ELR (cell line): ENCODE measurements around the gene KRTCAP3.
"Not testable (repeated sequence)": the region's sequence is repeated elsewhere in the genome, so short reads cannot be mapped to it uniquely, and the experiment has no call there.

Source experiments
- DNase-seq: peaks from one replicate; pipeline ENCODE4 v3.0.0-alpha.2; 2015; ENCODE audit warnings: low read depth

KRTCAP3 gene

GRCh38 chr2:27441958-27442919, at the start of gene KRTCAP3:
TSS of gene KRTCAP3 (plus strand) at chr2:27442381. CDS start at chr2:27442413, 32 bp downstream.
- DNase-seq: no peak

- no peak for DNase-seq
Observed at GRCh38 chr2:27393225-27393624, 49.0 kb upstream of the KRTCAP3 start.

DNA sequence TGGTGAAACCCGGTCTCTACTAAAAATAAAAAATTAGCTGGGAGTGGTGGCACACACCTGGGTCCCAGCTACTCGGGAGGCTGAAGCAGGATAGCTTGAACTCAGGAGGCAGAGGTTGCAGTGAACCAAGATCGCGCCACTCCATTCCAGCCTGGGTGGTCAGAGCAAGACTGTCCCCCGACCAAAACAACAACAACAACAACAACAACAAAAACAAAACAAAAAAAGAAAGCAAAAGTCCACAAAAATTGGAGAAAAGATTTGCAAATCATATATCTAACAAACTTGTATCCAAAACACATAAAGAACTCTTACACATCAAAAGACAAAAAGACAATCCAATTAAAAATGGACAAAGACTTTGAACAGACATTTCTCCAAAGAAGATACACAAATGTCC, 43.2 kb upstream of the KRTCAP3 start:
- DNase-seq: no peak

DNA sequence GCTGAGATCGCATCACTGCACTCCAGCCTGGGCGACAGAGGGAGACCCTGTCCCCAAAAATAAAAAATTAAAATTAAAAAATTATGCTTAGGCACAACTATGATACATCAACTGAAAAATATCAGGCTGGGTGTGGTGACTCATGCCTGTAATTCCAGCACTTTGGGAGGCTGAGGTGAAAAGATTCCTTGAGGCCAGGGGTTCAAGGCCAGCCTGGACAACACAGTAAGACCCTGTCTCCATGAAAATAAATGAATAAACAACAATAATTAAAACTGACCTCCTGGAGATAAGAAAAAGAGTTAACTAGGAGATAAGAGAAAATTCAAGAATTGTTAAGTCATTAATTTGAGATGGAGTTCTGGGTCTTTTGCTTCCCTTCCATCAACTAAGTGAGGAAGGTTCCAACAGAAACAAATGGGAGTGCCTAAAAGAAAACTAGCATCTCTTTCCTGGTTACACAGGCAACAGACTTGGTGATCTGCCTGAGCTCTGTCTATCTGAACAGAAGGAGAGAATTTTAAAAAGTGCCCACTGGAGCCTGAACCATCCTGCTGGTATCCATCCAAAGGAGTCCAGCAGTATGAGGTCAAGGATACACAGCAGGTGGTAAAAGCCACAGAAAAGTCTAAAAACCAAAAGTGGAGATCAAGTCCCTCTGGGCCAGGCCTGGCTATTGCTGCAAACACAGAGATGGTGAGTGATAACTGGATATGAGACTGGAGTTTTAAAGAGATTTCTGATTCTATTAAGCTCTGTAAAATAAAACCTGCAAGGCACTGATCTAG, 41.6 kb upstream of the KRTCAP3 start:
- DNase-seq: no peak

GRCh38 chr2:27407798-27408491, 34.2 kb upstream of the KRTCAP3 start:
- peak; percentile 79 for DNase-seq

- DNase-seq: peak; percentile 55
Observed at GRCh38 chr2:27408601-27409320, 33.4 kb upstream of the KRTCAP3 start.

GRCh38 chr2:27409321-27410073, 32.7 kb upstream of the KRTCAP3 start, which contains the start of gene PPM1G:
TSS of gene PPM1G (minus strand) at chr2:27409591. CDS start at chr2:27409422, 169 bp downstream.
- peak; percentile 94 for DNase-seq

GRCh38 chr2:27412419-27413152, 29.6 kb upstream of the KRTCAP3 start:
- no peak for DNase-seq

DNA sequence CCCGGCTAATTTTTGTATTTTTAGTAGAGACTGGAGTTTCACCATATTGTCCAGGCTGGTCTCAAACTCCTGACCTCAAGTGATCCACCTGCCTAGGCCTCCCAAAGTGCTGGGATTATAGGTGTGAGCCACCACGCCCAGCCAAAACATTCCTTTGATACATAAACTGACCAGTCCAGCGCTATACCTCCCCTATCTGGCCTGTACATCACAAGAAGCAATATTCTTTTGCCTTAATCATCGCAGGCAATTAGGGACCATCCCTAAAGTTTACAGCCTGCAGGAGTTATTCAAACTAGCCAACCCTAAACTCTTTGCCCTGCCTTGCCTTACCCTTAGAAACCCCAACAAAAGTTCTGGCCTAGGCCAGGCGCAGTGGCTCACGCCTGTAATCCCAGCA, 26.0 kb upstream of the KRTCAP3 start:
- no peak for DNase-seq

- no peak for DNase-seq
Observed at GRCh38 chr2:27420996-27421395, 21.2 kb upstream of the KRTCAP3 start.

GRCh38 chr2:27421660-27422250, 20.4 kb upstream of the KRTCAP3 start:
- no peak for DNase-seq

GRCh38 chr2:27422958-27423357, 19.2 kb upstream of the KRTCAP3 start:
- no peak for DNase-seq

- not testable (repeated sequence) for DNase-seq
Observed at GRCh38 chr2:27425039-27425438, 17.1 kb upstream of the KRTCAP3 start.

DNA sequence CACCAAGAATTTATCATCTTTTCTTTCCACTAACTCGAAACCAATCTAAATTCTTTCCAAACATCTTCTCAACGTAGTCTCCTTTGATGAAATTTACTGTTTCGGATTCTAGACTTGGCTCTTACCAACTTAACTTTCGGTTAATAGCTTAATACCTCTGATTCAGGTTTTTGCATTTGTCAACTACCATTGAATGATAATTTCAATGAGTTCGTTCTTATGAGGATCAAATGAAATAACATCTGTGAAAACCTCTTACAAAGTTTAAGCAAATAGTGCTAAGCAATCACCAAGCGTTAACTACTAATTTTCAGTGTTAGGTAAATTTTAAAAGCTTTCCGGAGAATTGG, 14.3 kb upstream of the KRTCAP3 start:
- no peak for DNase-seq

- peak; percentile 91 for DNase-seq
Observed at GRCh38 chr2:27428213-27428977, 13.8 kb upstream of the KRTCAP3 start, which contains the start of gene NRBP1. TSS of gene NRBP1 (plus strand) at chr2:27428631. CDS start at chr2:27433274, 4,643 bp downstream.

GRCh38 chr2:27428978-27429541, 13.1 kb upstream of the KRTCAP3 start:
- DNase-seq: peak; percentile 86

DNA sequence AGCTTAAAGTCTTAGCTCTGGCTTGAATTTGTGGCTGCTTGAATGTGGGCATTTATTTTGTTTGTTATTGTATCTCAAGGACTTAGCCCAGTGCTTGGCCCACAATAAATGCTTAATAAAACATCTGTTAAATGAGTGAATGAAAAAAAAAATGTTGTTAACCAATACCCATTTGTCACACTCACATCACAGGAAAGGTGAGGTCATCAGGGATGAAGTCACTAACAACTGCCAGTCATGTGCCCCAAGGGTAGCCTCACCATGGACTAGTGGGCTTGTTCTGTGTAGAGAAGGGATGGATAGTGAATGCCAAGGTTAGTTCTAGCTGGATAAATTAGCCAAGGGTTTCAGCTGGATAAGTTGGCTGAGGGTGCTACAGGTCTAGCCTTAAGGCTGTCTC, 10.8 kb upstream of the KRTCAP3 start:
- DNase-seq: peak; percentile 85

DNA sequence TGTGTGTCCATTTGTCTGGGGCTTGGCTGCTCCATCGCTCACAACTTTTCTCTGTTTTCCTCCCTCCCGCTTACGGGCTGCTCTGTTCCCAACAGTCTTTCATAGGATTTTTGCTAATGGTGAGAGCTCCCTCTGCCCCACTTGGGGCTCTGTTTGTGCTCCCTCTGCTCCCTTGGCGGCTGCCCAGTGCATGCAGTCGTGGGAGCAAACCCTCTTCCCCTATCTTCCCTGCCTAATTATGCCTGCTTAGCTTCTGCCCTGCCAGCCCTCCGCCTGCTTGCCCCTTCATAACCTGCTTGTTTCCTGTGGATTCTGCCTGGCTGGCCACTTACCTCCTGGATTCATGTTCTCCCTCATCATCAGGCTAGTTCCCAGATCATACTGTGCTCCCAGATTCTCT, 6.6 kb upstream of the KRTCAP3 start:
- DNase-seq: no peak
